ENCODE results near the gene SNRK.

The SNRK gene

DNA sequence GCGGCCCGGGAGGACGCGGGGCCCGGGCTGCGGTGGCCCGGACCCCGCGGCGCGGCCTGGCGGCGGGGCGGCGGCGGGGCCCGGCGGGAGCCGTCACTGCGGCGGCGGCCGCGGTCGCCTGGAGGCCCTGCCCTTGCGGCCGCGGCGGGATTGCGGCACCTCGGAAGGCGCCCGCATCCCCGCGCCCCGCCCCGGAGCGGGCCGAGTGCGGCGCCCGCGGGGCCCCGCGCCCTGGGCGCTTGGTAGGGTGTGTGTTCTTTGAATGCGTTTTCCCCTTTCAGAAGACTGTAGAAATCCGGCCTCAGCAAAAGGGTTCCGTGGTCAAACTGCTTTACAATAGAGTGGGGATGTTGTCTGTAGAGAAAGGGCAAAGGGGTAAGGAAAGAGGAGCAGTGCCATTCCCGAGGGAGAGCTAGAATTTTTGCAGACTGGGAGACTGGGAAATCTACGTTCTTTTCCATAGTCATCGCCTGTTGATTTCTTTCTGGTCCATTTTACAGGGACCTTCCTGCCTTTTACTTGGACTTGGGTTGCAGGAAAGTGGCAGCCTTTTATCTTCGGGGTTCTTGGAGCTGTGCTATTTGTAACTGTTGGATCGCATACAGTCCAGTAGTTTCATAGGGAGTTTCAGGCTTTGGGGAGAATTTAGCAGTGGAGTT lies 630 bp downstream of the SNRK start:
- Histone ChIP-seq H3K27ac (no peak overlapping the region), H3K36me3 (peaks cover 11% of the 10 kb centered on the region), H3K9me3 (ENCODE audit: severe bottlenecking) (no peaks in the 10 kb centered on the region), H3K4me3 (ENCODE audit: low read depth, low read length) (peak overlapping the region; percentile 65), H3K27me3 (ENCODE audit: insufficient read depth, low read depth, severe bottlenecking) (no peaks in the 10 kb centered on the region)
- TF ChIP-seq, protein P1, sequence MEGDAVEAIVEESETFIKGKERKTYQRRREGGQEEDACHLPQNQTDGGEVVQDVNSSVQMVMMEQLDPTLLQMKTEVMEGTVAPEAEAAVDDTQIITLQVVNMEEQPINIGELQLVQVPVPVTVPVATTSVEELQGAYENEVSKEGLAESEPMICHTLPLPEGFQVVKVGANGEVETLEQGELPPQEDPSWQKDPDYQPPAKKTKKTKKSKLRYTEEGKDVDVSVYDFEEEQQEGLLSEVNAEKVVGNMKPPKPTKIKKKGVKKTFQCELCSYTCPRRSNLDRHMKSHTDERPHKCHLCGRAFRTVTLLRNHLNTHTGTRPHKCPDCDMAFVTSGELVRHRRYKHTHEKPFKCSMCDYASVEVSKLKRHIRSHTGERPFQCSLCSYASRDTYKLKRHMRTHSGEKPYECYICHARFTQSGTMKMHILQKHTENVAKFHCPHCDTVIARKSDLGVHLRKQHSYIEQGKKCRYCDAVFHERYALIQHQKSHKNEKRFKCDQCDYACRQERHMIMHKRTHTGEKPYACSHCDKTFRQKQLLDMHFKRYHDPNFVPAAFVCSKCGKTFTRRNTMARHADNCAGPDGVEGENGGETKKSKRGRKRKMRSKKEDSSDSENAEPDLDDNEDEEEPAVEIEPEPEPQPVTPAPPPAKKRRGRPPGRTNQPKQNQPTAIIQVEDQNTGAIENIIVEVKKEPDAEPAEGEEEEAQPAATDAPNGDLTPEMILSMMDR (IDR thresholded peaks at IDR 0.05; ENCODE audit: low read depth, low read length) = no peak
- peak; percentile 9 for DNase-seq

DNA sequence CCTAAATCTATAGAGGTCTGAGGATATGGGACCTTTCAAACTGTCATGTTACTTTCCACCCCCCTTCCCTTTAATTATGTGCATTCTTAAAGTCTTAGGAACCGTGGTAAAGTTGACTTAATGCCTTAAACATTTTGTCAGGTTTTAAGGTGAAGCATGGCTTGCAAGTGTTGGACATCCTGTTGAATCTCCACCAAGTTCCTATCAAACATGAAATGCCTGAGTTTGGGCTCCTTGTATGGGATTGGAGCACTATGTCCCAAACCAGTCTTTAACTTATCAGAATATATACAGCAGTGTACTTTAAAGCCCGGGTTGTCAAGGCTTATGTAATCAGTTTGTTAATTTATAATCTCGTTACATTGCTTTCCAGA lies 1.1 kb downstream of the SNRK start:
- DNase-seq = no peak
- no peaks in the 10 kb centered on the region for H3K9me3 ChIP-seq (ENCODE audit: severe bottlenecking)
- no peaks in the 10 kb centered on the region for H3K27me3 ChIP-seq (ENCODE audit: insufficient read depth, low read depth, severe bottlenecking)
- peak overlapping the region; percentile 65 for H3K4me3 ChIP-seq (ENCODE audit: low read depth, low read length)
- H3K36me3 ChIP-seq = peaks cover 11% of the 10 kb centered on the region
- TF ChIP-seq, protein P1 (IDR thresholded peaks at IDR 0.05; ENCODE audit: low read depth, low read length) = no peak
- no peak overlapping the region for H3K27ac ChIP-seq

DNA sequence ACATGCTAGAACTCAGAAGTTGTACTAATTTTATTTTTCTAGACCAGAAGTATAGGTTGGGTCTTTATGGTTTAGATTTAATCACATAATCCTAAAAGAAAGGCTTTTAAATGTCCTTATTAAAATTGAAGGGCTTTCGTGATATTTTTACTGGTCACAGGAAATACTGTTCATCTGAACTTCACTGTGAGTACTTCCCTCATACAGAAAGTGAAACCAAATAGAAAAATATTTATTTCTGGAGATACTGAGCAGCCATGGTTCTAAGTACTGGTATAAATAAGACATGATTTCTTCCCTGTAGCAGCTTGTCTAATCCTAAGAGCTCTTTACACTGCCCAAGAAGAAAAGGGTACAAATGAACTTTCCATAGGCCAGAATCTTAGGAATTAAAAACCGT lies 2.0 kb downstream of the SNRK start:
- Histone ChIP-seq H3K27me3 (ENCODE audit: insufficient read depth, low read depth, severe bottlenecking) (no peaks in the 10 kb centered on the region), H3K4me3 (ENCODE audit: low read depth, low read length) (no peak overlapping the region), H3K9me3 (ENCODE audit: severe bottlenecking) (no peaks in the 10 kb centered on the region), H3K27ac (no peak overlapping the region), H3K36me3 (peaks cover 11% of the 10 kb centered on the region)
- no peak for DNase-seq
- TF ChIP-seq, protein P1 (IDR thresholded peaks at IDR 0.05; ENCODE audit: low read depth, low read length) = no peak

DNA sequence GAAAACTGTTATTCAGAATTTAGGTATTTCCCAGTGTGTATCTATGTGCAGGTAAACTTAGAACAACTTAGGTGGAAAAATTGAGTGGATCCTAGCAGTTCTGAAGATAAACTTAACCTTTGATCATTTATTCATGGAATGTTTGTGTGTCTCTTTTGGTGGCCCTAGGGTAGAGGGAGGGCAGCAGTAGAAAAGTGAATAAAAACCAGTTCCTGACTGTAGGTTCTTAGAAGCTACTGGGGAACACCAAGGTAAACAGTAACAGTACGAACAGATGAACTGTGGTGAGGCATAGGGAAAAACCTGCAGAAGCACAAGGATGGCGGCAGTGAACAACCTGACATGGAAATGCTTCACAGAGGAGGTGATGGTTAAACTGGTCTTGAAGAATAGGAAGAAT lies 2.5 kb downstream of the SNRK start:
- DNase-seq = no peak
- TF ChIP-seq, protein P1 (IDR thresholded peaks at IDR 0.05; ENCODE audit: low read depth, low read length) = no peak
- no peak overlapping the region for H3K27ac ChIP-seq

DNA sequence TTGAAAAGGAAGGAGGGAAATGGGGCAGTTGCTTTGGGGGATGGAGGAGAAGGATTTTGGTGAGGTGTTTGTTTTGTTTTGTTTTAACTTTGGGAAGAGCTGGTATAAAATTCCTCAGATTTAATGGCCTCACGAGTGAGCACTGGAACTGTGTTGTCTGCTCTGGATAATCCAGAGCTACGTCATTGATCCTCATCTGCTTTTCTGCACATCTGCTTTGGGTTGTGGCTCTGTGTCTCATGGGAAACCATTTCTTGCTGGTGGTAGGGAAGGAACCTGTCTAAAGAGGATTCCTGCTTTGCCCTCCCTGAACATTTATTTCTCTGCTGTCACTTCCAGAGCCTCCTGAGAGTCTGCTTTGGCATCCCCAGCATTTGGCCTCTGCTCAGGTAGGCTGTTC lies 3.1 kb downstream of the SNRK start:
- peaks cover 11% of the 10 kb centered on the region for H3K36me3 ChIP-seq
- no peak for DNase-seq
- no peak overlapping the region for H3K4me3 ChIP-seq (ENCODE audit: low read depth, low read length)
- TF ChIP-seq, protein P1 (IDR thresholded peaks at IDR 0.05; ENCODE audit: low read depth, low read length) = no peak
- H3K9me3 ChIP-seq (ENCODE audit: severe bottlenecking) = no peaks in the 10 kb centered on the region
- no peak overlapping the region for H3K27ac ChIP-seq
- no peaks in the 10 kb centered on the region for H3K27me3 ChIP-seq (ENCODE audit: insufficient read depth, low read depth, severe bottlenecking)

More for the DNA sequence above, 2.5 kb downstream of the SNRK start:
- H3K27me3 ChIP-seq (ENCODE audit: insufficient read depth, low read depth, severe bottlenecking) = no peaks in the 10 kb centered on the region
- H3K36me3 ChIP-seq = peaks cover 11% of the 10 kb centered on the region
- no peak overlapping the region for H3K4me3 ChIP-seq (ENCODE audit: low read depth, low read length)
- no peaks in the 10 kb centered on the region for H3K9me3 ChIP-seq (ENCODE audit: severe bottlenecking)

Measured in WERI-Rb-1 (cell line).